Measurements from ENCODE around the gene DHRS7C.
A peak's percentile ranks its signal among the peaks of the same experiment; 100 is the strongest.

The DHRS7C gene

DNA sequence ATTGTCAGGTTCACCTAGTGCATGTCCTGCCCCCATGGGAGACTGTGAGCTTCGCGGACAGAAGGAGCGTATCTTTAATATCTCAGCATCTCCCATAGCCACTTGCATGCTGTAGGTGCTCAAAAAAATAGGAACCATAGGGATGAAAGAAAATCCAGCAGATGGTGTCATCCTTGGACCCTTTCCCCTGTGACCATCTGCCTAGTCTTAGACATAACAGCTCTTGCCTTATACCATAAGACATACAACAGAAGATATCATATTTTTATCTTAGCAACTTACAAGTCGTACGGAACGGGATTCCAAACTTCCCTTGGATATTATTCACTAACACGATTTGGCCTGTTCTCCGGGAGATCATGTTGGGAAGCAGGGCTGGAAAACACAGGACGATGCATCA, 14.5 kb downstream of the DHRS7C start:
- Histone ChIP-seq H2BK120ac (ENCODE audit: low read depth, low read length) (no peak overlapping the region), H4K91ac (ENCODE audit: low read depth, low read length, poor library complexity) (no peak overlapping the region), H3K23ac (ENCODE audit: low read depth, low read length, poor library complexity) (no peak overlapping the region), H3K4me1 (ENCODE audit: control insufficient read depth in 2 of 2, insufficient read depth in 1 of 2, low read depth in 1 of 2, low read length in 2 of 2) (no peaks in the 10 kb centered on the region), H2AK5ac (ENCODE audit: low read depth, low read length) (no peak overlapping the region), H2BK5ac (ENCODE audit: low read length) (no peak overlapping the region), H2AFZ (ENCODE audit: low read length) (no peak overlapping the region), H3K9me3 (replicated peaks in 1 of 2; ENCODE audit: control insufficient read depth in 2 of 2, insufficient read depth in 1 of 2, low read depth in 1 of 2, low read length in 2 of 2) (no peaks in the 10 kb centered on the region), H3K36me3 (replicated peaks in 1 of 2; ENCODE audit: control insufficient read depth in 2 of 2, insufficient read depth in 2 of 2, low read length in 2 of 2) (no peaks in the 10 kb centered on the region), H3K18ac (ENCODE audit: low read length) (no peak overlapping the region), H4K8ac (ENCODE audit: low read depth, low read length) (no peak overlapping the region), H3K9ac (ENCODE audit: low read depth, low read length, poor library complexity) (no peak overlapping the region), H3K79me1 (ENCODE audit: low read depth, low read length) (no peaks in the 10 kb centered on the region), H3K27ac (replicated peaks; ENCODE audit: low read length) (no peak overlapping the region), H3K27me3 (ENCODE audit: control insufficient read depth in 3 of 3, insufficient read depth in 3 of 3, low read depth in 1 of 3, low read length in 3 of 3) (no peaks in the 10 kb centered on the region), H3K4me3 (ENCODE audit: low read length in 2 of 2) (no peak overlapping the region), H2BK15ac (ENCODE audit: low read length) (no peak overlapping the region), H3K14ac (ENCODE audit: low read length) (no peak overlapping the region), H3K4ac (ENCODE audit: low read length) (no peak overlapping the region), H2BK12ac (ENCODE audit: low read length) (no peak overlapping the region), H3K4me2 (ENCODE audit: insufficient read depth, low read length, poor library complexity, severe bottlenecking) (no peak overlapping the region)
- WGBS, 2 donors (ENCODE audit: extremely low coverage in 2 of 2, insufficient read length in 2 of 2, insufficient replicate concordance in 1 of 2), result no CpG with 5 or more reads among the region's 9 CpGs
- DNase-seq (ENCODE audit: low spot score), result no peak

DNA sequence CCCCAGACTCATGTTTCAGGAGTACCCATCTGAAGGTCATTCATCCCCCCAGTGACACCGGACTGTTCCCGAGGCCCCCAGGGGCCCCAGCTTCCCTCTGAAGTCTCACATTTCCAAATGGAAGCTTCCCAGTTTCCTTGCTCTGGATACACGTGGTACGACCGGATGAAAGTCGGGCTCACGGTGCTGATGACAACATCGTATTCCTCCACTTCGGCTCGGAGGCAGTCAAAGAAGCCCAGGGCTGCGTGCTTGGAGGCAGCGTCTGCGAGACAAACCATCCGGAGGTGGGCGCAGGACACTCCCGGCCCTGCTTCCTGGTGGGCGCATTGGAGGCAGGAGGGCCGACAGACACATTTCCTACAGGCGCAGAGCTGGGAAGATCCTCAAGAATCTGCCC, 18.7 kb downstream of the DHRS7C start:
- Histone ChIP-seq H4K91ac (ENCODE audit: low read depth, low read length, poor library complexity) (no peak overlapping the region), H3K4ac (ENCODE audit: low read length) (no peak overlapping the region), H2AFZ (ENCODE audit: low read length) (no peak overlapping the region), H3K4me1 (ENCODE audit: control insufficient read depth in 2 of 2, insufficient read depth in 1 of 2, low read depth in 1 of 2, low read length in 2 of 2) (no peaks in the 10 kb centered on the region), H3K79me1 (ENCODE audit: low read depth, low read length) (no peaks in the 10 kb centered on the region), H3K14ac (ENCODE audit: low read length) (peak overlapping the region; percentile 100), H3K23ac (ENCODE audit: low read depth, low read length, poor library complexity) (no peak overlapping the region), H3K36me3 (replicated peaks in 1 of 2; ENCODE audit: control insufficient read depth in 2 of 2, insufficient read depth in 2 of 2, low read length in 2 of 2) (no peaks in the 10 kb centered on the region), H2BK120ac (ENCODE audit: low read depth, low read length) (peak overlapping the region; percentile 17), H3K4me2 (ENCODE audit: insufficient read depth, low read length, poor library complexity, severe bottlenecking) (no peak overlapping the region), H3K9ac (ENCODE audit: low read depth, low read length, poor library complexity) (no peak overlapping the region), H3K18ac (ENCODE audit: low read length) (peak overlapping the region; percentile 13), H3K27me3 (ENCODE audit: control insufficient read depth in 3 of 3, insufficient read depth in 3 of 3, low read depth in 1 of 3, low read length in 3 of 3) (no peaks in the 10 kb centered on the region), H2AK5ac (ENCODE audit: low read depth, low read length) (no peak overlapping the region), H2BK5ac (ENCODE audit: low read length) (no peak overlapping the region), H3K4me3 (ENCODE audit: low read length in 2 of 2) (no peak overlapping the region), H2BK12ac (ENCODE audit: low read length) (no peak overlapping the region), H3K9me3 (replicated peaks in 1 of 2; ENCODE audit: control insufficient read depth in 2 of 2, insufficient read depth in 1 of 2, low read depth in 1 of 2, low read length in 2 of 2) (no peaks in the 10 kb centered on the region), H3K27ac (replicated peaks; ENCODE audit: low read length) (no peak overlapping the region), H2BK15ac (ENCODE audit: low read length) (no peak overlapping the region), H4K8ac (ENCODE audit: low read depth, low read length) (no peak overlapping the region)
- DNase-seq (ENCODE audit: low spot score), result no peak
- WGBS, 2 donors (ENCODE audit: extremely low coverage in 2 of 2, insufficient read length in 2 of 2, insufficient replicate concordance in 1 of 2), result no CpG with 5 or more reads among the region's 19 CpGs

DNA sequence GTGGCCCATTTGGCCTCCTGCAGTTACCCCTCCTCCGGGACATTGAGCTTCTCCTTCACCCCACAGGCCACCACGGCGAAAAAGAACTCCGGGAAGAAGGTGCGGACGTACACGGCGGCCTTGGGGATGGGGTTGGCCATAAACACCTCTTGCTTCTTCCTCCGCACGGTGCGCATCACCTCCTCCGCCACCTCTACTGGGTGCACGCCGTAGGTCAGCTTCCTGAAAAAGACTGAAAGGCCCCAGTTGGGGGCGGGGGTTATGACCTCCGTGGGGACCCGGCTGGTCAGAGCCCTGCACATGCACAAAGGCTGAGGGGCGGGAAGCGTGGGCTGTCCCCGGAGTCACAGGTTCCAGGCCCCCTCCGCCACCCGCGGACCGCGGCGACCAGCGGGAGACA, 19.9 kb downstream of the DHRS7C start:
- Histone ChIP-seq H3K4me3 (ENCODE audit: low read length in 2 of 2) (no peak overlapping the region), H3K27ac (replicated peaks; ENCODE audit: low read length) (no peak overlapping the region), H3K79me1 (ENCODE audit: low read depth, low read length) (no peaks in the 10 kb centered on the region), H3K9me3 (replicated peaks in 1 of 2; ENCODE audit: control insufficient read depth in 2 of 2, insufficient read depth in 1 of 2, low read depth in 1 of 2, low read length in 2 of 2) (no peaks in the 10 kb centered on the region), H2AFZ (ENCODE audit: low read length) (no peak overlapping the region), H2BK5ac (ENCODE audit: low read length) (no peak overlapping the region), H3K4me2 (ENCODE audit: insufficient read depth, low read length, poor library complexity, severe bottlenecking) (no peak overlapping the region), H3K23ac (ENCODE audit: low read depth, low read length, poor library complexity) (peak overlapping the region; percentile 65), H3K14ac (ENCODE audit: low read length) (no peak overlapping the region), H3K36me3 (replicated peaks in 1 of 2; ENCODE audit: control insufficient read depth in 2 of 2, insufficient read depth in 2 of 2, low read length in 2 of 2) (no peaks in the 10 kb centered on the region), H2BK120ac (ENCODE audit: low read depth, low read length) (no peak overlapping the region), H2BK15ac (ENCODE audit: low read length) (no peak overlapping the region), H3K27me3 (ENCODE audit: control insufficient read depth in 3 of 3, insufficient read depth in 3 of 3, low read depth in 1 of 3, low read length in 3 of 3) (no peaks in the 10 kb centered on the region), H3K4me1 (ENCODE audit: control insufficient read depth in 2 of 2, insufficient read depth in 1 of 2, low read depth in 1 of 2, low read length in 2 of 2) (no peaks in the 10 kb centered on the region), H3K4ac (ENCODE audit: low read length) (no peak overlapping the region), H2BK12ac (ENCODE audit: low read length) (no peak overlapping the region), H4K8ac (ENCODE audit: low read depth, low read length) (no peak overlapping the region), H4K91ac (ENCODE audit: low read depth, low read length, poor library complexity) (no peak overlapping the region), H2AK5ac (ENCODE audit: low read depth, low read length) (peak overlapping the region; percentile 46), H3K18ac (ENCODE audit: low read length) (peak overlapping the region; percentile 17), H3K9ac (ENCODE audit: low read depth, low read length, poor library complexity) (no peak overlapping the region)
- no peak for DNase-seq (ENCODE audit: low spot score)
- no CpG with 5 or more reads among the region's 27 CpGs for WGBS, 2 donors (ENCODE audit: extremely low coverage in 2 of 2, insufficient read length in 2 of 2, insufficient replicate concordance in 1 of 2)

DNA sequence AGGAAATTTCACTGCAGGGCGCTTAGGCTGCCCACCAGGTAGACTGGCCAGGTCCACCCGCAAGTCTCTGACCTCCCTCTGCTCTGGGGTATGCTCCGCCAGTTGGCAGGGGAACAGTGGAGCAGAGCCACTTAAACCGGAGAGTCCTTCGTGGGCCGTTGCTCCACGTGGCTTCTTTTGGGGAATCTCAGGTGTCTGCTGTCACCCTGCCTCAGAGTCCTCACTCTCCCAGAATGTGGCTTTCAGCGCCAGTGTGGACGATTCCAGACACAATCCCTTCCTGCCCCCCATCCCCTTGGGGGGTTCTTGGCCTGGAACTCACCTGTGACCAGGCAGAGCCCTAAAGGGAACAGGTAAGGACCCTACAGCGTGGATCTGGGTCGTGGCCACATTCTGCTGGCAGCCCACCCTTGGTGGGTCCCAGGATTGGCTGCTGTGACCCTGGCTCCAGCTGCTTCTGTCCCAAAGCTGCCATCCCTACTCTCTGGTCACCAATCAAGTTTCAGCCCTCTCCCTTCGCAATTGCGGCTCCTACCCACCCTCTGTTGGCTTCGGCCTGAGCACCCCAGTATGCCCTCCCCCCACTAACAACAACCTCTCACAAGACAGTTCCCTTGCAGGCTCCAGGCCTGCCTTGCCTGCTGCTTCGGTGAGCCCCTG, 22.2 kb downstream of the DHRS7C start:
- no peak overlapping the region for H2BK5ac ChIP-seq (ENCODE audit: low read length)
- no CpG with 5 or more reads among the region's 15 CpGs for WGBS, 2 donors (ENCODE audit: extremely low coverage in 2 of 2, insufficient read length in 2 of 2, insufficient replicate concordance in 1 of 2)

More for the DNA sequence above, 22.2 kb downstream of the DHRS7C start:
- Histone ChIP-seq H3K36me3 (replicated peaks in 1 of 2; ENCODE audit: control insufficient read depth in 2 of 2, insufficient read depth in 2 of 2, low read length in 2 of 2) (no peaks in the 10 kb centered on the region), H3K9me3 (replicated peaks in 1 of 2; ENCODE audit: control insufficient read depth in 2 of 2, insufficient read depth in 1 of 2, low read depth in 1 of 2, low read length in 2 of 2) (no peaks in the 10 kb centered on the region), H3K9ac (ENCODE audit: low read depth, low read length, poor library complexity) (no peak overlapping the region), H2BK12ac (ENCODE audit: low read length) (peak overlapping the region; percentile 24), H3K27me3 (ENCODE audit: control insufficient read depth in 3 of 3, insufficient read depth in 3 of 3, low read depth in 1 of 3, low read length in 3 of 3) (no peaks in the 10 kb centered on the region), H2BK15ac (ENCODE audit: low read length) (peak overlapping the region; percentile 62), H3K4me1 (ENCODE audit: control insufficient read depth in 2 of 2, insufficient read depth in 1 of 2, low read depth in 1 of 2, low read length in 2 of 2) (no peaks in the 10 kb centered on the region), H2AFZ (ENCODE audit: low read length) (no peak overlapping the region), H4K8ac (ENCODE audit: low read depth, low read length) (no peak overlapping the region), H4K91ac (ENCODE audit: low read depth, low read length, poor library complexity) (no peak overlapping the region), H3K14ac (ENCODE audit: low read length) (no peak overlapping the region), H3K27ac (replicated peaks; ENCODE audit: low read length) (no peak overlapping the region), H2BK120ac (ENCODE audit: low read depth, low read length) (peak overlapping the region; percentile 4), H3K4ac (ENCODE audit: low read length) (no peak overlapping the region), H3K23ac (ENCODE audit: low read depth, low read length, poor library complexity) (no peak overlapping the region), H3K18ac (ENCODE audit: low read length) (peak overlapping the region; percentile 62), H3K79me1 (ENCODE audit: low read depth, low read length) (no peaks in the 10 kb centered on the region), H2AK5ac (ENCODE audit: low read depth, low read length) (peak overlapping the region; percentile 82), H3K4me2 (ENCODE audit: insufficient read depth, low read length, poor library complexity, severe bottlenecking) (no peak overlapping the region), H3K4me3 (ENCODE audit: low read length in 2 of 2) (no peak overlapping the region)
- DNase-seq (ENCODE audit: low spot score), result no peak

Data from neuronal stem cell (in vitro differentiated cells).